GM21723 (cell line): Measurements from ENCODE around the gene ZNF396.

Experiments used
- ATAC-seq: cut with Tn5 transposase; IDR thresholded peaks from one replicate; pipeline ENCODE4 v1.9.1; 2021; ENCODE audit warnings: mild to moderate bottlenecking, moderate library complexity; ENCODE audit not compliant: unreplicated experiment

Gene ZNF396

DNA sequence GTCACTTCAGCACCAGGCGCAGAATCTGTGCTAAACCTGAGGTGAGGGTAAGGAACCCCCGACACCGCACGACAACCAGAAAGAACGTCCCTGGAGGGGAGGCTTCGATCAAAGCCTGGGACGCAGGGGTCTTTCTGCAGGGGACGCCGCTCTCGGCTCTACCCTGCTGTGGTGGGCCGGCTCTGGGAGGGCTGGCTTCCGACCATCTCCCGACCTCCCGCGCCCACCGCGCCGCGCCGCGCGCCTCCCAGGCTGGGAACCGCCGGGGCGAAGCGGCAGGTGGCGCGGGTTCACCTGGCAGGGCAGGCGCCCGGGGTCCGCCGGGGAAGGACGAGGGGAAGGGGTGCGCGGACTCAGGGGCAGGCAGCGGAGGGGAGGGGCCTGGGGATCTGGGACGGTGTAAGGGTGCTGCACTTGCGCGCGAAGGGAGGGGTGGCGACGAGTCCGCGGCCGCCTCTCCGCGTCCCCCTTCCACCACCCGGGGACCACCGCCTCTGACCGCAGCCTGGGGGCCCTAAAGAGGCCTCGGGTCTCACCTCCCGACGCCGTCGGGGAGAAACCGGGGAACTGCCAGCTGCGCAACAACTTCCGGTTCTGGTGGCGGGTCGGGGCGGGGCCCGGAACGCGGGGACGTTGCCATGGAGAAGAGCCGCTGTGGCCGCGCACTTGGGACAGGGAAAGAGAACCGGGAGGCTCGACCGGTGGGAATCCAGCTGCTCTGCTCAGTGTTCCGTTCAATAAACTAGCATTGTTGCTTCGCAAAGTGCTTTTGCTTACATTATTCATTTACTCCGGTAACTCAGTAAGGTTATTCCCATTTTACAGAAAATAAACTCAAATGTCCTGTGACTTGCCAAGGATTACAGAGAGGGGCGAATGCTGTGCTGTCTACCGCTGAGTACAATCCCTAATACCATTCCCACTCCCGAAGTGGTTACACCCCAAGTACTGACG is at the start of gene ZNF396:
Gene ZNF396, minus strand, starts transcription at position 596 of the 954 bp plus-strand sequence. CDS start 3,045 bp downstream, outside the sequence.
- ATAC-seq: peak; percentile 87

DNA sequence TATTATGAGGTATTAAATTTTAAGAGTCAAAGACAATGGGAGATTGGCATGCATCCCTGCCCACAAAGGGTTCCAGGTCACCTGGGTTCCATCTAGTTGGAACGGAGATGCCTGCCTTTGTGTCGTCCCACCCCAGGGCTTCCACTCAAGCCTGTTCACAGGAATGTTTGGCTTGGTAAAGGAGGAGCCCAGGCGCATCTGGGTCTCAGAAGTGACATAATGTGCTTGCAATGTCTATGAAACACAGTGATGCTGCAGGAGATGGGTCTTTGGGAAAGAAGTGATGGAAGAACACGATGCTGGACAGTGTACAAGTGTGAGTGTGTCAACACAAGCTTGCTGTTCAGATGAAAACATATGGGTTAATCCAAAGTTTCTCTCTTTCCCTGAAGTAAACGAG is 49.6 kb upstream of the ZNF396 start:
- ATAC-seq: no peak

GRCh38 chr18:35424356-35424755 is 47.2 kb upstream of the ZNF396 start:
- no peak for ATAC-seq

GRCh38 chr18:35422237-35422636 is 45.1 kb upstream of the ZNF396 start:
- no peak for ATAC-seq

GRCh38 chr18:35418610-35419009 is 41.5 kb upstream of the ZNF396 start:
- no peak for ATAC-seq

- no peak for ATAC-seq
These were observed 40.1 kb upstream of the ZNF396 start for GRCh38 chr18:35417223-35417622.

- peak; percentile 52 for ATAC-seq
These were observed 38.5 kb upstream of the ZNF396 start for GRCh38 chr18:35415511-35416073.

- no peak for ATAC-seq
These were observed 36.0 kb upstream of the ZNF396 start for GRCh38 chr18:35413163-35413511.

- no peak for ATAC-seq
These were observed 34.7 kb upstream of the ZNF396 start for GRCh38 chr18:35411625-35412351.

DNA sequence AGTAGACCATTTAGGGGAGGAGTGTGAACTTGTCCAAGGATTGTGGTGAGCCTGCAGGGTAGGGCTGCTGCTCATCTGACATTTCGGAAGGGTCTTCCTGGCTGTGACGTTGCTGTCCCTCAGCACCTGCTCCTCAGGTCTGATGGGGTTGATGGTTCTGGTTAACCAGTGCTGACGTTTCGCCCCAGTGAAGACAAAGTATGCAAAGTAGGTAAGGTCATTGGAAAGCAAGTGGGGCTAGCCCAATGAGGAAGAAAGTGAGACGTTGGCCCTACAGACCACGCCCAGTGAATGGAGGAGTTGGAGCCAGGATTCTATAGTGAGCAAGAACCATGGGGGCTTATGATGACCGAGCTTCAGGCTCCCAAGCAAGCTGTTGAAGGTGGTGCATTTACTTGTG is 33.4 kb upstream of the ZNF396 start:
- peak; percentile 44 for ATAC-seq

GRCh38 chr18:35409911-35410310 is 32.8 kb upstream of the ZNF396 start:
- ATAC-seq: no peak

- ATAC-seq: no peak
These were observed 31.7 kb upstream of the ZNF396 start for GRCh38 chr18:35408843-35409261.

DNA sequence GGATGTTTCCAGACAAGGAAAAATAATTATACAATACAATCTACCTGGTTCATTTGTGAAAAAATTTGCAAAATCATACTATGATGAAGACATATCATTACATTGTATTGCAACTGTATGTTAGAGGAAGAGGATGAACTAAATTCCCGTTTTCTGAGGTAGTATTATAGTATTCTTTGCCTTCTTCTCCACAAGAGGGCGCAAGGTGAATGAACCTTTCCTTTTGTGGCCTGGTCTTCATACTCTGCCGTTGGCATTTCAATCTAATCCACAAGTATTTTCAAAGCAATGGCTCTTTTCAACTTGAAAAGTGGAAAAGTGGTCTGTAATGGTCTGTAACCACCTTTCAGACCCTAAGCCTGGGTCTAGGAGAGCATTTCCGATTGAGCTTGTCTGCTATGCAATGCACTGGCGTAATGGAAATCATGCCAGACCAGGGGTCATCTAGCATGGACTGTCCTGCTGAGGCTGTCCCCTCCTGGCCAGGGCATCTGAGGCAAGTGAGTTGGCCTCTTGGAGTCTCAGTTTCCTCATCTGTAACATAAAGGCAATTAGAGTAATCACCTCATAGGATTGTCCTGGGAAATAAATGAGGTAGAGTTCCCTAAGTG is 30.8 kb upstream of the ZNF396 start:
- peak; percentile 69 for ATAC-seq

DNA sequence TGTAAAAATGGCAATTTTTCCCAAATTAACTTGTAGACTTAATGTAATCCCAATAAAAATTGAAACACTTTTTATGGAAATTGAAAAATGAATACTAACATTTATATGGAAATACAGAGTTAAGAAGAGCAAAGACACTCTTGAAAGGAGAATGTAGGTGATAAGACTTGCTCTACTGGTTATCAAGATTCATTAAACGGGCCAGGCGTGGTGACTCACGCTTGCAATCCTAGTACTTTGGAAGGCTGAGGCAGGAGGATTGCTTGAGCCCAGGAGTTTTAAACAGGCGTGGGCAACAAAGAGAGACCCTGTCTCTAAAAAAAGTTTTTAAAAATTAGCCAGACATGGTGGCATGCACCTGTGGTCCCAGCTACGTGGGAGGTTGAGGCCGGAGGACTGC is 29.5 kb upstream of the ZNF396 start:
- no peak for ATAC-seq

GRCh38 chr18:35397976-35398375 is 20.8 kb upstream of the ZNF396 start:
- no peak for ATAC-seq

- ATAC-seq: no peak
These were observed 16.6 kb upstream of the ZNF396 start for GRCh38 chr18:35393716-35394115.

DNA sequence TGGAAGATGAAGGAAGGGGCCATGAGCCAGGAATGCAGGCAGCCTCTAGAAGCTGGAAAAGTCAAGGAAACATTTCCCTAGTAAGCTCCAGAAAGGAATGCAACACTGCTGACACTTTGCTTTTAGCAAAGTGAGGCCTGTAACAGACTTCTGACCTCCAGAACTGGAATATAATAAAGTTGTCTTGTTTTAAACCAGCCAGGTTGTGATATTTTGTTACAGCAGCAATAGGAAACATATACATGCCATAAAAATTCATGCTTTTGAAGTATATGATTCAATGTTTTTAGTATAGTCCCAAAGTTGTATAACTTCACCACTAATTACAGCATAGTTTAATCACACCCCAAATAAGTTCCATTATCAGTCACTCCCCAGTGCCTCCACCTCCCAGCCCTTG is 15.2 kb upstream of the ZNF396 start:
- ATAC-seq: no peak

DNA sequence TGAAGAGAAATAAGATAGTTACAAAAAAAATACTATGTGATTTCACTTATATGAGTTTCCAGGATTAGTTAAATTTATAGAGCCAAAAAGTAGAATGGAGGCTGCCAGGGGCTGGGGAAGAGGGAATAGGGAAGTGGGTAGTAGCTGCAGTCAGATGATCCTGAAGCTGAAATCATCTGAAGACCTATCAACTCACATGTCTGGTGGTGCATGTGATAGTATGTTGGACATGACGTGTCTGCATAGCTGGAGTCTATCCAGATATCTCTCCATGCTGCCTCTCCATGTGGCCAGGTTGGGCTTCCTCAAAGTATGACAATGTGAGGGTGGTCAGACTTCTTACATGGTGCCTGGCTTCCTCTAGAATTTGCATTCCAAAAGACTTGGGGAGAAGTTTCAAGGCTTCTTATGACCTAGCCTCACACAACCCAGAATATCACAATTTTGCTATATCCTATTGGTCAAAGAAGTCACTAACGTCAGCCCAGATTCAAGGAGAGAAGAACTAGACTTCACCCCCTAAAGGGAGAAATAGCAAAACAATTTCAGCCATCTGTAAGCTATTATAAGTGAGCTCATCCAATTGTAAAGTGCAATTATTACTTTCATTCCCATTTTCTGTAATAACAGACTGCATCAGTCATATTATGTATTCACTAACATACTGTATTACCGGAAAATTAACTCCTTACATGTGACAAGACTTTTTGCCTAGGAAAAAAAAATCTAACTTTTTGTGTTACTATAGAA is 14.0 kb upstream of the ZNF396 start:
- ATAC-seq: no peak

DNA sequence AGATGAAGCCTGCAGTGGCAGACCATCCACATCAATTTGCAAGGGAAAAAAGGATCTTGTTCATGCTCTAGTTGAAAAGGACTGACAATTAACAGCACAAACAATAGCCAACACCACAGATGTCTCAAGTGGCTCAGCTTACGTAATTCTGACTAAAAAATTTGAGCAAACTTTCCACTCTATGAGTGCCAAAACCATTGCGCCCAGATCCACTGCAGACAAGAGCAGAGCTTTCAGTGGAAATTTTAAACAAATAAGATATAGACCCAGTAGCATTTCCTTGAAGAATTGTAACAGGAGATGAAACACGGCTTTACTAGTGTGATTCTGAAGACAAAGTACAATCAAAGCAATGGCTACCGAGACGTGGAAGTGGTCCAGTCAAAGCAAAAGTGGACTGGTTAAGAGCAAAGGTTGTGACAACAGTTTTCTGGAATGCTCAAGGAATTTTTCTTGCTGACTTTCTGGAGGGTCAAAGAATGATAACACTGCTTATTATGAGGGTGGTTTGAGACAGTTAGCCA is 12.0 kb upstream of the ZNF396 start:
- ATAC-seq: no peak

GRCh38 chr18:35387152-35387571 is 10.0 kb upstream of the ZNF396 start:
- no peak for ATAC-seq
